Hepatocyte (in vitro differentiated cells): ENCODE results near the gene GHR. TPM values are rescaled to one million over a fixed set of nuclear protein-coding genes. Genes with fewer than 3 reads are reported as not detected.
A peak's percentile ranks its signal among the peaks of the same experiment; 100 is the strongest.

Experiments used
- DNase-seq: peaks from one replicate; pipeline ENCODE4 v3.0.0-alpha.2; 2016; ENCODE audit warnings: low spot score
- H2AFZ ChIP-seq: fragments of 200-600 bp; sonication (generic); 2 replicates; pipeline ENCODE4 v1.6.0; 2016; ENCODE audit warnings: antibody characterized with exemption, mild to moderate bottlenecking
- H3K27ac ChIP-seq: fragments of 200-600 bp; sonication (generic); 2 replicates; pipeline ENCODE4 v1.5.1; 2016; ENCODE audit warnings: mild to moderate bottlenecking
- H3K27me3 ChIP-seq: fragments of 200-600 bp; sonication (generic); 2 replicates; pipeline ENCODE4 v1.6.1; 2016
- H3K36me3 ChIP-seq: fragments of 200-600 bp; sonication (generic); replicated peaks from 2 replicates; pipeline ENCODE4 v1.5.1; 2016; ENCODE audit warnings: low read depth; ENCODE audit not compliant: insufficient read depth
- H3K4me1 ChIP-seq: fragments of 200-600 bp; sonication (generic); 2 replicates; pipeline ENCODE4 v1.5.1; 2016; ENCODE audit warnings: mild to moderate bottlenecking, moderate library complexity; ENCODE audit not compliant: insufficient read depth
- H3K4me2 ChIP-seq: fragments of 200-600 bp; sonication (generic); 2 replicates; pipeline ENCODE4 v1.6.0; 2016
- H3K4me3 ChIP-seq: fragments of 200-600 bp; sonication (generic); 2 replicates; pipeline ENCODE4 v1.5.1; 2016; ENCODE audit warnings: mild to moderate bottlenecking
- H3K79me2 ChIP-seq: fragments of 200-600 bp; sonication (generic); 2 replicates; pipeline ENCODE4 v1.6.0; 2017; ENCODE audit warnings: mild to moderate bottlenecking
- H3K9me2 ChIP-seq: fragments of 200-600 bp; sonication (generic); replicated peaks from 2 replicates; pipeline ENCODE4 v1.6.0; 2017; ENCODE audit warnings: mild to moderate bottlenecking; ENCODE audit not compliant: insufficient read depth
- H3K9me3 ChIP-seq: fragments of 200-600 bp; sonication (generic); 2 replicates; pipeline ENCODE4 v1.5.1; 2016; ENCODE audit warnings: low read depth, mild to moderate bottlenecking
- H4K20me1 ChIP-seq: fragments of 200-600 bp; sonication (generic); 2 replicates; pipeline ENCODE4 v1.6.0; 2016; ENCODE audit warnings: mild to moderate bottlenecking; ENCODE audit not compliant: insufficient read depth, poor library complexity, severe bottlenecking
- EZH2 ChIP-seq: fragments of 200-600 bp; sonication (generic); IDR thresholded peaks from 2 replicates; pipeline ENCODE4 v1.6.1; 2016; ENCODE audit warnings: antibody characterized with exemption, mild to moderate bottlenecking, borderline replicate concordance
- EZH2phosphoT487 ChIP-seq: fragments of 200-600 bp; sonication (generic); IDR thresholded peaks from one replicate; pipeline ENCODE4 v1.6.1; 2018; ENCODE audit warnings: antibody characterized with exemption, mild to moderate bottlenecking, low read depth, moderate library complexity; ENCODE audit not compliant: unreplicated experiment, severe bottlenecking
- WGBS: methylation state at CpG from one replicate; pipeline ENCODE4 v1.1.6; 2016; ENCODE audit warnings: low lambda C conversion rate; ENCODE audit errors: missing lambda C conversion rate; 5-methylcytosine and 5-hydroxymethylcytosine counted together
- polyA plus RNA-seq: library from polyadenylated mRNA; unstranded; fragments of >200 nt; fragmentation: Nextera tagmentation; extraction: Ambion mirVana; gene quantifications from 2 replicates; pipeline ENCODE4 v1.2.1, GENCODE V29; 2016
- total RNA-seq: library from RNA; depleted of rRNA; stranded (reverse); fragments of >200 nt; gene quantifications from 2 replicates; pipeline ENCODE4 v1.2.3, GENCODE V29; 2014
- TF ChIP-seq, protein P1 (sequence below): fragments of 200-600 bp; sonication (generic); IDR thresholded peaks from 2 replicates; pipeline ENCODE4 v1.5.1; 2016; ENCODE audit warnings: antibody characterized with exemption, mild to moderate bottlenecking; ENCODE audit not compliant: poor library complexity

GHR gene
- total and polyA plus RNA-seq, 2 experiments from 2014 or later: 14.4 to 24.3 TPM

GRCh38 chr5:42426016-42426415 lies 2.8 kb downstream of the GHR start:
- Histone ChIP-seq H4K20me1 (peaks cover 2% of the 10 kb centered on the region), H3K4me1 (peaks cover 21% of the 10 kb centered on the region), H3K4me3 (no peak overlapping the region), H3K9me3 (no peaks in the 10 kb centered on the region), H2AFZ (no peak overlapping the region), H3K9me2 (no peaks in the 10 kb centered on the region), H3K27ac (no peak overlapping the region), H3K79me2 (peaks cover 66% of the 10 kb centered on the region), H3K4me2 (peak overlapping the region; percentile 78), H3K36me3 (no peaks in the 10 kb centered on the region), H3K27me3 (no peaks in the 10 kb centered on the region)
- TF ChIP-seq EZH2phosphoT487 (no peak), EZH2 (no peak)
- TF ChIP-seq, protein P1, sequence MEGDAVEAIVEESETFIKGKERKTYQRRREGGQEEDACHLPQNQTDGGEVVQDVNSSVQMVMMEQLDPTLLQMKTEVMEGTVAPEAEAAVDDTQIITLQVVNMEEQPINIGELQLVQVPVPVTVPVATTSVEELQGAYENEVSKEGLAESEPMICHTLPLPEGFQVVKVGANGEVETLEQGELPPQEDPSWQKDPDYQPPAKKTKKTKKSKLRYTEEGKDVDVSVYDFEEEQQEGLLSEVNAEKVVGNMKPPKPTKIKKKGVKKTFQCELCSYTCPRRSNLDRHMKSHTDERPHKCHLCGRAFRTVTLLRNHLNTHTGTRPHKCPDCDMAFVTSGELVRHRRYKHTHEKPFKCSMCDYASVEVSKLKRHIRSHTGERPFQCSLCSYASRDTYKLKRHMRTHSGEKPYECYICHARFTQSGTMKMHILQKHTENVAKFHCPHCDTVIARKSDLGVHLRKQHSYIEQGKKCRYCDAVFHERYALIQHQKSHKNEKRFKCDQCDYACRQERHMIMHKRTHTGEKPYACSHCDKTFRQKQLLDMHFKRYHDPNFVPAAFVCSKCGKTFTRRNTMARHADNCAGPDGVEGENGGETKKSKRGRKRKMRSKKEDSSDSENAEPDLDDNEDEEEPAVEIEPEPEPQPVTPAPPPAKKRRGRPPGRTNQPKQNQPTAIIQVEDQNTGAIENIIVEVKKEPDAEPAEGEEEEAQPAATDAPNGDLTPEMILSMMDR: no peak
- DNase-seq: no peak
- 53% methylated on average over 3 of the region's 3 CpGs for WGBS

GRCh38 chr5:42429694-42430093 lies 6.5 kb downstream of the GHR start:
- Histone ChIP-seq H3K36me3 (no peaks in the 10 kb centered on the region), H4K20me1 (peaks cover 2% of the 10 kb centered on the region), H3K4me2 (no peak overlapping the region), H3K4me3 (no peak overlapping the region), H3K79me2 (peaks cover 87% of the 10 kb centered on the region), H3K4me1 (peaks cover 11% of the 10 kb centered on the region), H3K9me3 (no peaks in the 10 kb centered on the region), H3K27ac (no peak overlapping the region), H3K9me2 (no peaks in the 10 kb centered on the region), H3K27me3 (no peaks in the 10 kb centered on the region), H2AFZ (no peak overlapping the region)
- DNase-seq: no peak
- 97% methylated on average over 1 of the region's 1 CpG for WGBS
- TF ChIP-seq, protein P1: no peak
- TF ChIP-seq EZH2 (no peak), EZH2phosphoT487 (no peak)

DNA sequence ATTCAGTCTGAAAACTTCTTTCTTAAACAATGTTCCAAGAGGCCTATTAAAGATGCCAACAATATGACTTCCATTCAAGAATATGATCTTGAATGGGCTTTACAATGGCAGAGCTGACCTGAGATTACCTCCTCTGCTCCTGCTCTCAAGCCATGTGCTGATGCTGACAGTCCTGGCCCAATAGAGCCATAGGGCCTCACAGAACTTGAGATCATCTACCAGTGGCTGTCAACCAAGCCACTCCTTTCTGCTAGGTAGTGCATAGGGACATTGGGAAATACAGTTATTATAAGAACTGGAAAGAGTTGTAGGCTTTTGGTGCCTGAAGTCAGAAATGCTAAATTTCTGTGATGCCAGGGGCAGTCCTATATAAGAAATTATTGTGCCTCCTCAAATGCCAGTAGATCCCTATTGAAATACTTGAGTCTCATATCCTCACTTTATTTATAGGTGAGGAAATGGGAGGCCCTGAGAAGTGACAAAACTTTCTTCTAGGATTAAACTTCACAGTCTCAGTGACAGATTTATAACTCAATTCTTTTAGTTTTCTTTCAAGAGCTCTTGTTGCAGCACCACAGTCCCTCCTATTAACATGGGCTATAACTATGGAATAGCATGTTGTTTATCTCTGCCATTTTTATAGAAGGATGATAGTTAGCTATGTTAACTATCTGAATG lies 10.9 kb downstream of the GHR start:
- Histone ChIP-seq H3K36me3 (no peaks in the 10 kb centered on the region), H3K9me2 (no peaks in the 10 kb centered on the region), H2AFZ (no peak overlapping the region), H4K20me1 (no peaks in the 10 kb centered on the region), H3K4me3 (no peak overlapping the region), H3K27ac (no peak overlapping the region), H3K9me3 (no peaks in the 10 kb centered on the region), H3K4me1 (no peaks in the 10 kb centered on the region), H3K4me2 (no peak overlapping the region), H3K27me3 (no peaks in the 10 kb centered on the region), H3K79me2 (peaks cover 76% of the 10 kb centered on the region)
- DNase-seq: no peak
- TF ChIP-seq EZH2 (no peak), EZH2phosphoT487 (no peak)
- TF ChIP-seq, protein P1: no peak

DNA sequence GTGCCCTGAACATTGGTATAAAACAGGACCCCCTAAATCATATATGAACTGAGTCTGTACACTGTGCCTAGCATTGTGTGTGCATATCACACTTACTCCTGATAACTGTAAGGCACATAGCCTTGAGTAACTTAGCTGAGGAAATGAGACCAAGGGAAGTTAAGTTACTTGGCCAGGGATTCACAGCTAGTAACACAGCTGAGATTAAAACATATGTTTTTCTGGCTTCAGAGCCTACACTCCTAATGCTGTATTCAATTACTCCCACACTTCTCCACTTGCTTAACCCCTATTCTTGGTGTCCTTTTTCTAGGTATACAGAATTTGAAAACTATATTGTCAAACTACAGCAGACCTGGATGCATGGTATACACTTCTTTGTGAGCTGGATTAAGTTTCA lies 12.8 kb downstream of the GHR start:
- Histone ChIP-seq H2AFZ (no peak overlapping the region), H3K9me2 (no peaks in the 10 kb centered on the region), H3K9me3 (no peaks in the 10 kb centered on the region), H3K27me3 (no peaks in the 10 kb centered on the region), H3K27ac (no peak overlapping the region), H3K79me2 (peaks cover 66% of the 10 kb centered on the region), H3K4me1 (no peaks in the 10 kb centered on the region), H3K4me3 (no peak overlapping the region), H3K4me2 (no peak overlapping the region), H3K36me3 (no peaks in the 10 kb centered on the region), H4K20me1 (no peaks in the 10 kb centered on the region)
- DNase-seq: no peak
- TF ChIP-seq EZH2: no peak
- no peak for TF ChIP-seq EZH2phosphoT487
- TF ChIP-seq, protein P1: no peak
